Neutrophil (primary cell): ENCODE measurements around the gene PEAK1.
"Not testable (repeated sequence)": the region's sequence is repeated elsewhere in the genome, so short reads cannot be mapped to it uniquely, and the experiment has no call there.

Source experiments
- H3K27ac ChIP-seq: fragments of 200-600 bp; sonication (generic); 2 replicates; pipeline ENCODE4 v1.5.1; 2016; ENCODE audit warnings: mild to moderate bottlenecking, moderate library complexity
- H3K27me3 ChIP-seq: fragments of 200-600 bp; sonication (generic); 2 replicates; pipeline ENCODE4 v1.6.0; 2016; ENCODE audit warnings: mild to moderate bottlenecking
- H3K36me3 ChIP-seq: fragments of 200-600 bp; sonication (generic); 2 replicates; pipeline ENCODE4 v1.5.1; 2017
- H3K4me1 ChIP-seq, 2 experiments: fragments of 200-600 bp in 1 of 2; sonication (generic) in 1 of 2; 1 replicate in 1 of 2; 2 replicates in 1 of 2; pipeline versions ENCODE4 v1.5.1 to v1.6.1; 2013 to 2016; ENCODE audit warnings: low read depth in 1 of 2, low read length in 1 of 2, mild to moderate bottlenecking in 1 of 2, moderate library complexity in 1 of 2; ENCODE audit not compliant: control insufficient read depth in 1 of 2, insufficient read depth in 1 of 2
- H3K4me3 ChIP-seq, 2 experiments: fragments of 200-600 bp in 1 of 2; sonication (generic) in 1 of 2; 1 replicate in 1 of 2; 2 replicates in 1 of 2; pipeline ENCODE4 v1.5.1; 2013 to 2016; ENCODE audit warnings: low read depth in 1 of 2, low read length in 1 of 2, mild to moderate bottlenecking in 1 of 2, moderate library complexity in 1 of 2
- H3K9me3 ChIP-seq: fragments of 200-600 bp; sonication (generic); 2 replicates; pipeline ENCODE4 v1.5.1; 2016
- TF ChIP-seq, protein P1 (sequence below): fragments of 200-600 bp; sonication (generic); IDR thresholded peaks from 2 replicates; pipeline ENCODE4 v1.5.1; 2016; ENCODE audit warnings: antibody characterized with exemption

PEAK1 gene

DNA sequence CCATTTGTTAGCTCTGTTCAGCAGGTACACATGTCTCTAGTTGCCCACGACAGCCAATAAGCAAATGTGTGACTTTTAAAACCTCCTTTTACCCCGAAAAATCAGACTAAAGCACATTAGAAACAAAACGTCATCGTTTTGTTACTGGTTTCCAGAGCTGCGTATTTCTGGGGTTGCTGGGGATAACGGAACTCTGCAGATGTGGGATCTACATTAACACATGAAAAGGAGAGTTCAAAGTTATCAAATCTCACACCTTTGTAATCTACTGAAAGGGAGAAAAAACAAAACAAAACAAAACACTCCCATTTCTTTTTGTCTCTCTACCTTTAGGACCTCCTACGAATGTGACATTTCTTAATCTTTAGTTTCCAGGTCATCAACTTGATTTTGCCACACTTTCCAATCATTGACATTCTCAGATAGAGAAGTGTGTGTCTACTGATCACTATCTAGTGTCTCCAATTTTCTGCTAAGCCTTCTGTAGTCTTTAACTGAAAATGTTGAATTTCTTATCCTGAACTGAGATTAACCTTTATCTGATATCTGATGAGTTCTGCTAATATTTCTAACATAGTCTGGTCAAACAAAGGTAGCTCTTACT is 256.0 kb downstream of the PEAK1 start:
- Histone ChIP-seq H3K36me3 (no peaks in the 10 kb centered on the region), H3K4me3 (no peak overlapping the region), H3K27me3 (no peaks in the 10 kb centered on the region), H3K4me1 (peaks cover 6 to 10% of the 10 kb centered on the region in 2 experiments), H3K27ac (no peak overlapping the region), H3K9me3 (no peaks in the 10 kb centered on the region)
- TF ChIP-seq, protein P1, sequence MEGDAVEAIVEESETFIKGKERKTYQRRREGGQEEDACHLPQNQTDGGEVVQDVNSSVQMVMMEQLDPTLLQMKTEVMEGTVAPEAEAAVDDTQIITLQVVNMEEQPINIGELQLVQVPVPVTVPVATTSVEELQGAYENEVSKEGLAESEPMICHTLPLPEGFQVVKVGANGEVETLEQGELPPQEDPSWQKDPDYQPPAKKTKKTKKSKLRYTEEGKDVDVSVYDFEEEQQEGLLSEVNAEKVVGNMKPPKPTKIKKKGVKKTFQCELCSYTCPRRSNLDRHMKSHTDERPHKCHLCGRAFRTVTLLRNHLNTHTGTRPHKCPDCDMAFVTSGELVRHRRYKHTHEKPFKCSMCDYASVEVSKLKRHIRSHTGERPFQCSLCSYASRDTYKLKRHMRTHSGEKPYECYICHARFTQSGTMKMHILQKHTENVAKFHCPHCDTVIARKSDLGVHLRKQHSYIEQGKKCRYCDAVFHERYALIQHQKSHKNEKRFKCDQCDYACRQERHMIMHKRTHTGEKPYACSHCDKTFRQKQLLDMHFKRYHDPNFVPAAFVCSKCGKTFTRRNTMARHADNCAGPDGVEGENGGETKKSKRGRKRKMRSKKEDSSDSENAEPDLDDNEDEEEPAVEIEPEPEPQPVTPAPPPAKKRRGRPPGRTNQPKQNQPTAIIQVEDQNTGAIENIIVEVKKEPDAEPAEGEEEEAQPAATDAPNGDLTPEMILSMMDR: no peak

DNA sequence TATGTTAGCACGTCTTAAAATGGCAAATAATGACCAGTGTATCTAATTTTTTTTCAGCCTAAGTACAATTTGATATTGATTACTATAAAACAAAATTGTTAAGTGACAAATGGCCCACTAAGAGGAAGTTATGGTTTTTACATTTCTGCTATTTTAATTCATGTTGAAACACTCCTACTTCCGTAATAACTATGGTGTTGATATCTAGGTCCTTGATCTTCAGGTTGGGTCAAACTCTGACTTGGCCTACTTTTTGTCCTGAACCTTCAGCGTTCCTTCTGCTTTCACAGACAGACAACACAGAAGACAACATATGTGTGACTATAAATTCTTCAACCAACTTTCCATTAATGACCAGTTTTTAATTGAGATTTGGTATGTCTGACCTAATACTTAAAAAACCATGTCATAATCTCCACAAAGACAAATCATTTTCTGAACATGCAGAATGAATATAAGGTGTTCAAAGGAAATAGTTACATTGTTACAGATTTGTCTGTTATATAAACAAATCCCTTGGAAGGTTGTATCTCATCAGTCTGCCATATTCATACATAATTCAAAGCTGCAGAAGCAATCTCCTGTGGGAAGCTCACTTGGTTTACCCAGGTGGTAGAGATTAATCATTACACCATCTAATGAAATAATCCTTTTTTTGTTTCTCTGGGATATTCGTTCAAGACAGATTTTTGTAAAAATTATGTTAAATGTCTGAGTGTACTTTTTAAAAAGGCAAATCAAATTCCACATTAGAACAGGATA is 256.9 kb downstream of the PEAK1 start:
- Histone ChIP-seq H3K36me3 (peaks cover 7% of the 10 kb centered on the region), H3K9me3 (no peaks in the 10 kb centered on the region), H3K27me3 (no peaks in the 10 kb centered on the region), H3K27ac (peak overlapping the region; percentile 47), H3K4me1 (peaks cover 6 to 10% of the 10 kb centered on the region in 2 experiments), H3K4me3 (no peak overlapping the region)
- TF ChIP-seq, protein P1: no peak

DNA sequence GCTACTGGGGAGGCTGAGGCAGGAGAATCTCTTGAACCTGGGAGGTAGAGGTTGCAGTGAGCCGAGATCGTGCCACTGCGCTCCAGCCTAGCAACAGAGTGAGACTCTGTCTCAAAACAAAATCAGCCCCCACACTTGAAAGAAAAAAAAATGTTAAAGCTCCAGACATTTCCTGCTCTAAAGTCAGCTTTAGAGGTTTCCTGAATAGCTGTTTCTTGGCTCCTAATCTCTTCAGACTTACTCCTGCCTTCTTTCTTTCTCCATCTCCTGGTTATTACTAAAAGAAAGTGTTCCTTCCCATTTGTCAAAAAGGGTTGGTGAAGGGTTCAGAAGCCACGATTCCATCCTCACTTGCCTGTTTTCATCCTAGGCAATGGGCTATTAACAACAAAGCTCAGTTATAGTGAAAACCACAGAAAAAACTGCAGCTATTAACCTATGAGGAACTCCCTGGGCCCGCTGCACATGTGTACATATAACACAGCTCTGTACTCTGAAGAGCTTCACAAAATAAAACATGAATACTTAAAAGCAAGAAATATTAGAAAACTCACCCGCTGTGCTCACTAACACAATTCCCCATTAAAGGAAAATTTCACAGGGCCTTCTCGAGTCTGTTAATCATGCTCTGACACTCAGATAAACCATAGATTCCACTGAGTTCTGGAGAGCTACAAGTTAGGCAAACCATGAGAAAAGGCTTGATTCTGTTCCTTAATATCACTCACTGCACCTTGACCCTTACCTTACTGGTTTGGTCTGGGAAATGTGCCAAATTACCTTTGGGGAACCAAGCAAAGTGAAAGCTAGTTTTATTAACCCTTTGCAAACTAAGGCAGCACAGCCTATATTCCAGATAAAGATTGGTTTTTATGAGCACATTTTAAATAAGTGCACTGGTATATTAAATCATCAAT is 259.1 kb downstream of the PEAK1 start:
- Histone ChIP-seq H3K9me3 (no peaks in the 10 kb centered on the region), H3K4me3 (no peak overlapping the region), H3K4me1 (peaks cover 6 to 10% of the 10 kb centered on the region in 2 experiments), H3K27me3 (no peaks in the 10 kb centered on the region), H3K36me3 (peaks cover 30% of the 10 kb centered on the region), H3K27ac (no peak overlapping the region)
- TF ChIP-seq, protein P1: no peak

DNA sequence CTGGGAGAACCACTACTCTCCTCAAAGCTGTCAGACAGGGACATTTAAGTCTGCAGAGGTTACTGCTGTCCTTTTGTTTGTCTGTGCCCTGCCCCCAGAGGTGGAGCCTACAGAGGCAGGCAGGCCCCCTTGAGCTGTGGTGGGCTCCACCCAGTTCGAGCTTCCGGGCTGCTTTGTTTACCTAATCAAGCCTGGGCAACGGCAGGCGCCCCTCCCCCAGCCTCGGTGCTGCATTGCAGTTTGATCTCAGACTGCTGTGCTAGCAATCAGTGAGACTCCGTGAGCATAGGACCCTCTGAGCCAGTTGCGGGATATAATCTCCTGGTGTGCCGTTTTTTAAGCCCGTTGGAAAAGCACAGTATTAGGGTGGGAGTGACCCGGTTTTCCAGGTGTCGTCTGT is 263.9 kb downstream of the PEAK1 start:
- H3K36me3 ChIP-seq: peaks cover 30% of the 10 kb centered on the region
- not testable (repeated sequence) for H3K4me1 ChIP-seq, H3K27ac ChIP-seq, H3K4me3 ChIP-seq, H3K9me3 ChIP-seq, H3K27me3 ChIP-seq

DNA sequence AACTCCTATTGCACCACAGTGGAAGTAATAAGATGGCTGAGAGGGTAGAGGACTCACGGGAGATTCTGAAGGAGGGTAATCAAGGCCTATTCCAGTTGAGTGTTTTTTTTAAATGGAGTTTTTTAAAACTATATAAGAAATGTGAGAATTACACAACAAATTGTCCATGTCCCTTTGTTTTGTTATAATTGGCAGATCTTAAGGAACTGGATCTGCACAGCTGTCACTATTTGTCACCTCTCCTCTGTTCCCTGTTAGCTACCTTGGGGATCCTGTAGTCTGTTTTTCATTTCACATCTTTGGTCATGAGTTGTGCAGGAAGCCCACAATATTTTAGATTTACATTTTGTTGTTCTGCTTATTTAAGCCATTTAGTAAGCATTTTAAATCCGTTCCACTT is 271.7 kb downstream of the PEAK1 start:
- Histone ChIP-seq H3K27me3 (no peaks in the 10 kb centered on the region), H3K9me3 (no peaks in the 10 kb centered on the region), H3K4me1 (no peaks in the 10 kb centered on the region), H3K4me3 (no peak overlapping the region), H3K36me3 (no peaks in the 10 kb centered on the region), H3K27ac (no peak overlapping the region)
- TF ChIP-seq, protein P1: no peak
